ENCODE results near the gene ZNF664.

DNA sequence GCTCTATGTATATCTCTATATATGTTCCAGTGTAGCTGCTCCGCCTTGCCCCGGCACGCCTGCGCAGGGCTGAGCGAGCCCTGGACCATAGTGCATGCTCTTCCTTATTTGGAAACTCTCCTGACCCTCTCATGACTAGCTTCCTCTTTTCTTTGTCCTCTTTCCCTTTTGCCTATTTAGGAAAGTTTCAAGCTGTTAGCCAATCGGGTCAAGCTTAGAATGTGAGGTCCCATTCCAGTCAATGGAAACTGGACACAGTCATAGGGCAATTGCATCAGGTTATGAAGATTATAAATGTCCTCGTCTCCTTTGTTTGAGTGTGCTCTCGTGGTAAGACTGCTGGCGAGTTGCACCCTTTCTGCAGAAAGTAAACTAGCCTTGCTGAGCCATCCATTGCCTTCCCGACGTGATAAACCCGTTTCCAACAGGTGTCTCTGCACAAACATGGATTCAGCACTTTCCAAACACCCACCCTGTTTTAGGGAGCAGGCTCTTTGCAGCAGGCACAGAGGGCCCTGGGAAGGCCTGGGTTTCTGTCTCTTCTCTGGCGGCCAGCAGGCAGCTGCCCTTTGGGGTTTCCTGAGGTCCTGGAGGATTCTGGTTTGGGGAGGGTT lies 31.3 kb upstream of the ZNF664 start:
- TF ChIP-seq, protein P1, sequence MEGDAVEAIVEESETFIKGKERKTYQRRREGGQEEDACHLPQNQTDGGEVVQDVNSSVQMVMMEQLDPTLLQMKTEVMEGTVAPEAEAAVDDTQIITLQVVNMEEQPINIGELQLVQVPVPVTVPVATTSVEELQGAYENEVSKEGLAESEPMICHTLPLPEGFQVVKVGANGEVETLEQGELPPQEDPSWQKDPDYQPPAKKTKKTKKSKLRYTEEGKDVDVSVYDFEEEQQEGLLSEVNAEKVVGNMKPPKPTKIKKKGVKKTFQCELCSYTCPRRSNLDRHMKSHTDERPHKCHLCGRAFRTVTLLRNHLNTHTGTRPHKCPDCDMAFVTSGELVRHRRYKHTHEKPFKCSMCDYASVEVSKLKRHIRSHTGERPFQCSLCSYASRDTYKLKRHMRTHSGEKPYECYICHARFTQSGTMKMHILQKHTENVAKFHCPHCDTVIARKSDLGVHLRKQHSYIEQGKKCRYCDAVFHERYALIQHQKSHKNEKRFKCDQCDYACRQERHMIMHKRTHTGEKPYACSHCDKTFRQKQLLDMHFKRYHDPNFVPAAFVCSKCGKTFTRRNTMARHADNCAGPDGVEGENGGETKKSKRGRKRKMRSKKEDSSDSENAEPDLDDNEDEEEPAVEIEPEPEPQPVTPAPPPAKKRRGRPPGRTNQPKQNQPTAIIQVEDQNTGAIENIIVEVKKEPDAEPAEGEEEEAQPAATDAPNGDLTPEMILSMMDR (IDR thresholded peaks at IDR 0.05; ENCODE audit: poor library complexity, severe bottlenecking): no peak
- TF ChIP-seq TAF1 (IDR thresholded peaks at IDR 0.05; ENCODE audit: low read depth) (no peak), EZH2 (IDR thresholded peaks at IDR 0.05; ENCODE audit: borderline replicate concordance, insufficient read depth, low read length, poor library complexity, severe bottlenecking) (no peak), MXI1 (conservative IDR thresholded peaks at IDR 0.05; ENCODE audit: poor library complexity, severe bottlenecking) (no peak), POLR2AphosphoS5 (IDR thresholded peaks at IDR 0.05) (no peak), RAD21 (conservative IDR thresholded peaks at IDR 0.05) (no peak), REST (IDR thresholded peaks at IDR 0.05; ENCODE audit: borderline replicate concordance) (no peak)
